Fibroblast of villous mesenchyme (primary cell): ENCODE measurements around the gene ANK3. TPM values are rescaled to one million over a fixed set of nuclear protein-coding genes. Genes with fewer than 3 reads are reported as not detected.

ENCODE experiments used
- DNase-seq: peaks from one replicate; pipeline ENCODE4 v3.0.0-alpha.2; 2010; ENCODE audit warnings: low read depth
- H3K4me3 ChIP-seq: 2 replicates; pipeline ENCODE4 v1.5.1; 2011; ENCODE audit warnings: low read depth, mild to moderate bottlenecking, low read length
- total RNA-seq: library from RNA; depleted of rRNA; stranded (reverse); fragments of >200 nt; gene quantifications from 2 replicates; pipeline ENCODE4 v1.2.3, GENCODE V29; 2012
- TF ChIP-seq, protein P1 (sequence below): IDR thresholded peaks from 2 replicates; pipeline ENCODE4 v1.5.1; 2012; ENCODE audit warnings: low read depth, mild to moderate bottlenecking, low read length; ENCODE audit not compliant: insufficient read depth

ANK3 gene
- total RNA-seq, 1 donor, result 1.3 TPM

DNA sequence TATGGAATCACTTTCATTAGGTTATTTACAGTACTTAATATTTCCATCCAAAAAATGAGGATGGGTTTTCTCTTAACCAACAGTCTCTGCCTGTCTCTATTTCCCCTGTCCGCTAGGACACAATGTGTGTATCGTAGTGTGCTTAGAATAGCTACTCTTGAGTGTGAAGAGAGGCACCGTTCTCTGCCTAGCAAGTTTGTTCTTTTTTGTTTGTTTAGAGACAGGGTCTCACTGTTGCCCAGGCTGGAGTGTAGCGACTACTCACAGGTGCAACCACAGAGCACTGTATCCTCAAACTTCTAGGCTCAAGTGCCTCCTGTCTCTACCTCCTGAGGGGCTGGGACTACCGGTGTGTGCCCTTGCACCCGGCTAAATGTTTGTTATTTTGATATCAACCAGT, 121.9 kb downstream of the ANK3 start:
- DNase-seq, result no peak
- TF ChIP-seq, protein P1, sequence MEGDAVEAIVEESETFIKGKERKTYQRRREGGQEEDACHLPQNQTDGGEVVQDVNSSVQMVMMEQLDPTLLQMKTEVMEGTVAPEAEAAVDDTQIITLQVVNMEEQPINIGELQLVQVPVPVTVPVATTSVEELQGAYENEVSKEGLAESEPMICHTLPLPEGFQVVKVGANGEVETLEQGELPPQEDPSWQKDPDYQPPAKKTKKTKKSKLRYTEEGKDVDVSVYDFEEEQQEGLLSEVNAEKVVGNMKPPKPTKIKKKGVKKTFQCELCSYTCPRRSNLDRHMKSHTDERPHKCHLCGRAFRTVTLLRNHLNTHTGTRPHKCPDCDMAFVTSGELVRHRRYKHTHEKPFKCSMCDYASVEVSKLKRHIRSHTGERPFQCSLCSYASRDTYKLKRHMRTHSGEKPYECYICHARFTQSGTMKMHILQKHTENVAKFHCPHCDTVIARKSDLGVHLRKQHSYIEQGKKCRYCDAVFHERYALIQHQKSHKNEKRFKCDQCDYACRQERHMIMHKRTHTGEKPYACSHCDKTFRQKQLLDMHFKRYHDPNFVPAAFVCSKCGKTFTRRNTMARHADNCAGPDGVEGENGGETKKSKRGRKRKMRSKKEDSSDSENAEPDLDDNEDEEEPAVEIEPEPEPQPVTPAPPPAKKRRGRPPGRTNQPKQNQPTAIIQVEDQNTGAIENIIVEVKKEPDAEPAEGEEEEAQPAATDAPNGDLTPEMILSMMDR, result no peak
- H3K4me3 ChIP-seq, result no peak overlapping the region

DNA sequence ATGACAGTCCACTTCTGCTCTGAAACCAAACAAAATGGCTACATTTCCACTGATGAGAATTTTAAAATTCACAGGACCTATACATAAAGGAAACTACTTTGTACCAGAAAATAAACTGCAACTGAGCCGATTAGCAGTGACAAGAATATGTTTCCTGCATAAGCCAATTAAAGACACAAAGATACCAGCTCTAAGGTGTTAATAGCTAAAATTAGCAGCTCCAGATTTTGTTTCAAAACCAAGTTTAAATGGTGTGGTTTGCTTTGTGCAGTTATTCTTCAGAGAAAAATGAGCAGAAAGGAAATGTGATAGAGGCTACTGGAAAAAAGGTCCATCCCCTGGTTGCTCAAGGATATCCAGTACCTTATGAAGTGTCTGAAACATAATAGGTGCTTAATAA, 123.2 kb downstream of the ANK3 start:
- DNase-seq, result no peak
- H3K4me3 ChIP-seq, result no peak overlapping the region

DNA sequence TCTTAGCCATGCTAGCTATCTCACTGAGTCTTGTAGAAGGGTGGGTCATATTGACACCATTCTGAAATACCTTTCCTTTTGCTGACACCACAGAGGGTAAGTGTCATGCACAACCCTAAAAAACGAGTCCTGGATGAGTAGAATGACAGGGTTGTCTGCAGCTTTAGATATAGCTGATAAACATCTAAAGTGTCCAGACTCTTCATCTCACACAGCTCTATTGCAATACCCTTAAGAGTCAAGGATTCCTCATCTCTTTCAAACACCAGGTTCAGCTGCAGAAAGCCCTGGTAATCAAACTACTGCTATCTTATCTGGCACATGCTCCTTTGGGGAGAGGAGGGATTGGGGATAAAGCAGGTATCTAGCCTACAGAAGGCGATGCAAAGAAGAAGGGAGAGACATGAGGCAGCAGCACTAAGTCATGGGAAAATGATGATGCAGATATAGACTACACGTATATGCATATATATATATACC, 127.0 kb downstream of the ANK3 start:
- no peak for DNase-seq
- TF ChIP-seq, protein P1, result no peak
- H3K4me3 ChIP-seq, result no peak overlapping the region

More for the DNA sequence above, 123.2 kb downstream of the ANK3 start:
- TF ChIP-seq, protein P1, result no peak

DNA sequence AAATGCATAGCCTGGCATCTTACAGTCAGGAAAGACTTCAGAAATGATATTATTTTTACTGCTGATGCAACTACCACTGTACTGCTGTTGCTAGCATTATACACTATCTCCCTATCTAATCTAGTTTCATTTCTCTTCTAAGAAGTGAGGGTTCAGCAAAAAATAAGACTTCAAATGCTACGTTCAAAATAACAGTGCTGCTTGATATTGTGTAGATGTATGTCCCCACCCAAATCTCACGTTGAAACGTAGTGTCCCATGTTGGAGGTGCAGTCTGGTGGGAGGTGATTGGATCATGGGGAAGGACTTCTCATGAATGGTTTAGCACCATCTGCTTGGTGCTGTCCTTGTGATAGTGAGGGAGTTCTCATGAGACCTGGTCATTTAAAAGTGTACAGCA, 129.4 kb downstream of the ANK3 start:
- TF ChIP-seq, protein P1, result no peak
- no peak for DNase-seq

DNA sequence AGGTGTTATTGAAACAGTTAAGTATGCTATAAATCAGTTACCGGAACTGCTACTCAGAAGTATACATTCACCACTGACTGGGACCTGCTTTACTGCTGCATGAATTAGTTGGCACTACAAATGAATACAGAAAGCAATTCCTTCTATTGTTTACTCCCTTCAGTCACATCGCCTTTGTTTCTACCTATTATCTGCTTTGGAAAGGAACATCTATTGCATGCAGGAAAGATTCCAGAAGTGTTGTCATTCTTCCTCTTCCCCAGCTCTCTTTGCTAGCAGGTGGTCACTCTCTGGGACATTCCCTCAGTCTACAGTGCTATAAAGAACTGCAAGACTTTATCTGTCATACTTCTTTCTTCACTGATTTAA, 131.3 kb downstream of the ANK3 start:
- no peak for DNase-seq
- no peak overlapping the region for H3K4me3 ChIP-seq
- TF ChIP-seq, protein P1, result no peak

More for the DNA sequence above, 129.4 kb downstream of the ANK3 start:
- no peak overlapping the region for H3K4me3 ChIP-seq

DNA sequence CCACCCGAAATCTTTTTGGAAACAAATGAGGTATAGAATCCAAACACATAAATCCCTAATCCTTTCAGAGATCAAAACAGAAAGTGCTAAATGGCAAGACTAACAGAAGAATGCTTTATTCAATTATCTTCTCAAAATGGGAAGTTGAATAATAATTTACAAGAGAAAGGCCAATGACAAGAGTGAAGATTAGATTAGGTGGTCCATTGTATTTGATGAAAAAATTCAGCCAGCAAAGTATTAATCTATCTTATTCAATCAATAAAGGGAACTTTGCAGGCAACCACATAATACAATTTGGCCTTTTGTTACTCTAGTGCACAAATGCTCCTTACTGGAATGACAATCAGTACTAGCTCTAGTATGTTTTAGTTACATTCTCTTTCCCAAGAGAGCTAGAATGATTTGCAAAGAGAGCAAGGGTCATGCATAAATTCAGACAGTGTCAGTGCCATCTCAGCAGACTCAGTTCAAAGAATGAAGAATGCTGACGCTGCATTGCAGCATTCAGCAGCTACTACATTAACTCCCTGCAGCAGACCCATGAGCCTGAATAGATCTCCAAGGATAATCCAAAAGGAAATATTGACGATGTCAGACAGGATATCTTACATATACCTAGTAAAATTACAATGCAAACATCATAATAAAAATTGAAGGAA, 131.8 kb downstream of the ANK3 start:
- no peak for DNase-seq
- TF ChIP-seq, protein P1, result no peak

DNA sequence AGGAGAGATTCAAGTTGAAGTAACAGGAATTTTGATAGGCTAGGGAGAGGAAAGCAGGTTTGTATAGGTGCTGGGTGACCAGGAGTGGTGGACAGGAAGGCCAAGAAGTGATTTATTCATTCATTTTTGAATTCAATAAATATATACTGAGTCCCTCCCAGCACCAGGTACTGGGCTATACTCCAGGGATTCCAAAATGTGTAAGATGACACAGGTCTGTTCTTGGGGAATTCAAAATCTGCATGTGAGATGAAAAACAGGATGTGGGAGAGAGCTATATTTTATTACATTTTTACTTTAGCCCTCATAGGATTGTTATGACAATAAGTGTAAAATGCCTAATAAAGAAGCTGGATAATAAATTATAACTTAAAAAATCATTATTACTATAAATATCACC, 134.9 kb downstream of the ANK3 start:
- no peak for DNase-seq
- TF ChIP-seq, protein P1, result no peak

More for the DNA sequence above, 131.8 kb downstream of the ANK3 start:
- no peak overlapping the region for H3K4me3 ChIP-seq

More for the DNA sequence above, 134.9 kb downstream of the ANK3 start:
- H3K4me3 ChIP-seq, result no peak overlapping the region
